ENCODE data around the gene CDK13.

The CDK13 gene

DNA sequence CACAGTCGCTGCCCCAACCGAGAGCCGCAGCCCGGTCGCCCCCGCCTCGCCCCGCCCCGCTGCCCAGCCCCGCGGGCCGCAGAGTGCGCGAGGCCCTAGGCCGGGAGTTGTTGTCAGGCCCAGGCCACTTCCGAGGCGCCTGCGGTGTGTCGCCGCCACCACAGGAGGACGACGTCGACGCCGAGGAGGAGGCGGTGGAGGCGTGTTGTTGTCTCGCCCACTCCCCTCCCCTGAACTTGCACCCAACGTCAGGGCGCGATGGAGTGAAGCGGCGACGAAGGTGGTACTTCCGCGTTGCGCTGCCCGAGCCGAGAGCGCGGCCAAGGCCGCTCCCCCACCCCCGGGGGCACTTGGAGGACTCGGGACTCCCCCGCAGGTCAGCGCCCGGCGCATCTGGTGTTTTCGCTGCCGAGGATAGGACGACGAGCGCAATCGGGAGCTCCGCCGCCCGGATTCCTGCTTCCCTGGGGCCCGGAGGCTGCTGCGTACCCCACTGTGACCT lies at the start of gene CDK13:
Gene CDK13, plus strand, starts transcription at position 286 of the 502 bp plus-strand sequence. CDS start 386 bp downstream, outside the sequence.
- peak; percentile 91 for DNase-seq (ENCODE audit: low spot score)
- in situ Hi-C loops (cut with MboI; ENCODE audit: low pct_unique_long_range_greater_than_20kb, low sequenced_read_pairs, unreplicated experiment): loop anchor here (10.0 kb wide), 1 partner anchor 95 kb away; no protein-coding TSS in a partner anchor
- TF ChIP-seq, protein P1, sequence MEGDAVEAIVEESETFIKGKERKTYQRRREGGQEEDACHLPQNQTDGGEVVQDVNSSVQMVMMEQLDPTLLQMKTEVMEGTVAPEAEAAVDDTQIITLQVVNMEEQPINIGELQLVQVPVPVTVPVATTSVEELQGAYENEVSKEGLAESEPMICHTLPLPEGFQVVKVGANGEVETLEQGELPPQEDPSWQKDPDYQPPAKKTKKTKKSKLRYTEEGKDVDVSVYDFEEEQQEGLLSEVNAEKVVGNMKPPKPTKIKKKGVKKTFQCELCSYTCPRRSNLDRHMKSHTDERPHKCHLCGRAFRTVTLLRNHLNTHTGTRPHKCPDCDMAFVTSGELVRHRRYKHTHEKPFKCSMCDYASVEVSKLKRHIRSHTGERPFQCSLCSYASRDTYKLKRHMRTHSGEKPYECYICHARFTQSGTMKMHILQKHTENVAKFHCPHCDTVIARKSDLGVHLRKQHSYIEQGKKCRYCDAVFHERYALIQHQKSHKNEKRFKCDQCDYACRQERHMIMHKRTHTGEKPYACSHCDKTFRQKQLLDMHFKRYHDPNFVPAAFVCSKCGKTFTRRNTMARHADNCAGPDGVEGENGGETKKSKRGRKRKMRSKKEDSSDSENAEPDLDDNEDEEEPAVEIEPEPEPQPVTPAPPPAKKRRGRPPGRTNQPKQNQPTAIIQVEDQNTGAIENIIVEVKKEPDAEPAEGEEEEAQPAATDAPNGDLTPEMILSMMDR (IDR thresholded peaks at IDR 0.05; ENCODE audit: extremely low read depth, insufficient read depth, missing control alignments): no peak

DNA sequence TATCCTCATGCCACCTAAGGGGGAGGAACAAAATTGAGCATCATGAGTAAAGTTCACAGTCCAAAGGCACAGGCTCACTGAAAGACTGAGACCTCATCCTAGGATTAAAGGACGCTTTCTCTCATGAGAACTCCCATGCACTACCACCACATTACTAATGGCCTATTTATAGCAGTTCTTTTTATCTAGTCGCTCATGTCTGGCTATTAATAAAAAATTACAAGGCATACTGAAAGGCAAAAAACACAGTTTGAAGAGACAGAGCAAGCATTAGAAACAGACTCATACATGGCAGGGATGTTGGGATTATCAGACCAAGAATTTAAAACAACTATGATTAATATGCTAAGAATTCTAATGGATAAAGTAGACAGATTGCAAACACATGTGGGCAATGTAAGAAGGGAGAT lies 46.0 kb upstream of the CDK13 start:
- TF ChIP-seq, protein P1 (IDR thresholded peaks at IDR 0.05; ENCODE audit: extremely low read depth, insufficient read depth, missing control alignments): no peak
- in situ Hi-C loops (cut with MboI; ENCODE audit: low pct_unique_long_range_greater_than_20kb, low sequenced_read_pairs, unreplicated experiment): no loop called here
- DNase-seq (ENCODE audit: low spot score): no peak

DNA sequence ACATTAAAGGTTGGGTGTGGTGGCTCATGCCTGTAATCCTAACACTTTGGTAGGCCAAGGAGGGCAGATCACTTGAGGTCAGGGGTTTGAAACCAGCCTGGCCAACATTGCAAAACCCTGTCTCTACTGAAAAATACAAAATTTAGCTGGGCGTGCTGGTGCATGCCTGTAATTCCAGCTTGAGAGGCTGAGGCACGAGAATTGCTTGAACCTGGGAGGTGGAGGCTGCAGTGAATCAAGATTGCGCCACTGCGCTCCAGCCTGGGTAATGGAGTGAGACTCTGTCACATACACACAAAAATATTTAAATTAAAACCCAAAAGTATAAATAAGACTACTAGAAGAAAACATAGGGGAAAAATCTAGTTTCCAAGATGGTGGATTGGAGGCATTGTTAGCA lies 41.9 kb upstream of the CDK13 start:
- in situ Hi-C loops (cut with MboI; ENCODE audit: low pct_unique_long_range_greater_than_20kb, low sequenced_read_pairs, unreplicated experiment): no loop called here
- no peak for DNase-seq (ENCODE audit: low spot score)
- TF ChIP-seq, protein P1 (IDR thresholded peaks at IDR 0.05; ENCODE audit: extremely low read depth, insufficient read depth, missing control alignments): no peak

DNA sequence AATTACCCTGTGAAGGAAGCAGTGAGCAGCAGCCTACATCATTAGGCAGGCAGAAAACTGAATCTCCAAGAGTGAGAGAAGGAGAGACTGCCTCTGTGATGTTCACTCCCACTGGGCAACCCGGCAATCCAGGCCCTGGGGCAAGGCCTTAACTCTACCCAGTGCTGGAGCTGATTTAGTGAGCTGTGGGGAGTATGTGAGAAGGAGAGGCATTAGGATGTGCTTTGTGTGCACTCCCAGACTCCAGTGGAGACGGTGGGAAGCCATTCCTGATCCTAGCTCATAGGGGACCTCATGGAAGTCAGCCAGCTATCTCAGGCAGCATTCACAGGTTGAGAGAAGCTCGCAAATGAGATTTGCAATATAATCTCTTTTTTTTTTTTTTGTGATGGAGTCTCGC lies 41.1 kb upstream of the CDK13 start:
- in situ Hi-C loops (cut with MboI; ENCODE audit: low pct_unique_long_range_greater_than_20kb, low sequenced_read_pairs, unreplicated experiment): no loop called here

DNA sequence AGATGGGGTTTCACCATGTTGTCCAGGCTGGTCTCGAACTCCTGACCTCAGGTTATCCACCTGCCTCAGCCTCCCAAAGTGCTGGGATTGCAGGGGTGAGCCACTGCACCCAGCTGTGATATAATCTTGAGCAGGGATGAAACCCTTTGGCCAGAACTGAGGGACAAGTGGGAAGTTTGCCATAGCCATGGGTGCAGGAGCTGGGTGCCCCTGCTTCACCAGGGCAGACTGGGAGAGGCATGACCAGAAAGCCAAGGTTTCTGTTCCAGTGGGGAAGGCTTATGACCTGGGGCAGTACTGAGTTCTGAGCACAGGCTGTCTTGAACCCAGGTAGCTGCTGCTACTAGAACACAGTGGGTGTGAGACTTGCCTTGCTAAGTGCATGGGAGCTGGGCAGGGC lies 40.5 kb upstream of the CDK13 start:
- in situ Hi-C loops (cut with MboI; ENCODE audit: low pct_unique_long_range_greater_than_20kb, low sequenced_read_pairs, unreplicated experiment): no loop called here
- TF ChIP-seq, protein P1 (IDR thresholded peaks at IDR 0.05; ENCODE audit: extremely low read depth, insufficient read depth, missing control alignments): no peak
- DNase-seq (ENCODE audit: low spot score): no peak

More for the DNA sequence above, 41.1 kb upstream of the CDK13 start:
- TF ChIP-seq, protein P1 (IDR thresholded peaks at IDR 0.05; ENCODE audit: extremely low read depth, insufficient read depth, missing control alignments): no peak
- no peak for DNase-seq (ENCODE audit: low spot score)

DNA sequence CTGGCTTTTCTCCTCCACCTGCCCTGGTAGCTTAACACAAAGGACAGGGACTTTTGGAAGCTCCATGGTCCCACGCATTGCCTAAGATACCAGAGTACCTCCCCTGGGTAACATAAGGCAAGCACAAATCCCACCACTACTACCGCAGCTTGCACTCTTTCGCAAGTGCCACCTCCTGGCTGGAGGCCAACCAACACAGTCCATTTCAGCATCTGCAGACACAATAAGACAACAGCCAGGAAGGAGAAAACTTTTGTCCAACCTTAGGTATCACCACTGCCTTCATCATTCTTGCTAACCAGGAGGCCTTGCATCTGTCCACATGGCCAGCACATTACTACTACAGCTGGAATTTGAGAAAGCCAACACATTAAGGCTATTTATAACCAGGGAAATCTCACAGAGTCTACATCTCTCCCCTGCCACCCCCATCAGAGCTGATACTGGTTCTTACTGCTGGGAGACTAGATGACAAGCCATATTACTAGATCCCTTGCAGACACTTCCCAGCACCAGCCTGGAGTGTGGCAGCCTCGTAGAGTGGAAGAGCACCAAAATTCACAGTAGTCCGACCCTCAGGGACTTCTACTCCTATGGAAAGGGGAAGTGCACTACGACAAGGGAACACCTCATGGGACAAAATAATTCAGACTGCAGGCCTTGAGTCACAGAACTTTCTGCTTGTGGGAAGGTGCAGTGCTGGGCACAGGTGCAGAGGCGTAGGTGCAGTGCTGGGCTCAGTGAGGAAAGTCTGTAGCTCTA lies 39.8 kb upstream of the CDK13 start:
- TF ChIP-seq, protein P1 (IDR thresholded peaks at IDR 0.05; ENCODE audit: extremely low read depth, insufficient read depth, missing control alignments): no peak
- in situ Hi-C loops (cut with MboI; ENCODE audit: low pct_unique_long_range_greater_than_20kb, low sequenced_read_pairs, unreplicated experiment): no loop called here
- no peak for DNase-seq (ENCODE audit: low spot score)
